Sigmoid colon (tissue), 4 donors: ENCODE results near the gene ABHD12.

Experiments used
- CTCF ChIP-seq, 4 experiments: fragments of 450-650 bp in 3 of 4; fragments of 200-600 bp in 1 of 4; IDR thresholded peaks; one replicate each; pipeline ENCODE4 v1.5.1; 2016 to 2019; ENCODE audit warnings: antibody characterized with exemption in 4 of 4, mild to moderate bottlenecking in 3 of 4, moderate library complexity in 2 of 4
- EP300 ChIP-seq, 4 donors: sonication (generic); formaldehyde crosslinking; IDR thresholded peaks; one replicate each; pipeline ENCODE4 v1.6.1; 2017; ENCODE audit warnings: antibody characterized with exemption in 4 of 4
- POLR2A ChIP-seq, 2 donors: fragments of 450-650 bp; IDR thresholded peaks; one replicate each; pipeline ENCODE4 v1.6.1; 2016; ENCODE audit warnings: antibody characterized with exemption in 2 of 2, mild to moderate bottlenecking in 2 of 2, moderate library complexity in 2 of 2
- POLR2AphosphoS5 ChIP-seq, 4 donors: sonication (generic); formaldehyde crosslinking; IDR thresholded peaks; one replicate each; pipeline ENCODE4 v1.6.1; 2017; ENCODE audit warnings: antibody characterized with exemption in 4 of 4

GRCh38 chr20:25372584-25373336 is 17.9 kb downstream of the ABHD12 start:
- TF ChIP-seq POLR2AphosphoS5 (IDR thresholded peaks at IDR 0.05) (no peak), CTCF (IDR thresholded peaks at IDR 0.05) (no peak), POLR2A (IDR thresholded peaks at IDR 0.05) (no peak), EP300 (IDR thresholded peaks at IDR 0.05) (no peak)
